DMS153 treated with DMSO at 0.1 percent for 48 hours (cell line): ENCODE results near the gene SLC15A1.

Experiments used
- DNase-seq: peaks from one replicate; lab custom pipeline; 2025; ENCODE audit not compliant: unreplicated experiment; lab: John Stamatoyannopoulos, UW

Gene SLC15A1

DNA sequence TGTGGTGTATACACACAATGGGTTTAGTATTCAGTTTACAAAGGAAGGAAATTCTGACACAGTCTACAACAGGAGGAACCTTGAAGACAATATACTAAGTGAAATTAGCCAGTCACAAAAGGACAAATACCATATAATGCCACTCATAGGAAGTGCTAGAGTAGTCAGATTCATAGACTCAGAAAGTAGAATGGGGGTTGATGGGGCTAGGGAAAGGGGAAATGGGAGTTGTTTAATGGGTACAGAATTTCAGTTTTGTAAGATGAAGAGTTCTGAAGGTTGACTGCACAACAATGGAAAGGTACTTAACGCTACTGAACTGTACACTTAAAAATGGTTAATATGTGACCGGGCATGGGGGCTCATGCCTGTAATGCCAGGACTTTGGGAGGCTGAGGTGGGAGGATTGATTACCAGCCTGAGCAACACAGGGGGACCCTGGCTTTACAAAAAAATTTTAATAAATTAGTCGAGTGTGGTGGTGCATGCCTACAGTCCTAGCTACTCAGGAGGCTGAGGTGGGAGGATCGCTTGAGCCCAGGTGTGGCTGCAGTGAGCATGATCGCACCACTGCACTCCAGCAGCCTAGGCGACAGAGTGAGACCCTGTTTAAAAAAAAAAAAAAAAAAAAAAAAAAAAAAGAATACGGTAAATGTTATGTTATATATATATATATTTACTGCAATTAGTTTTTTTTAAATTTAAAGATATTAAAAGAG, 45.0 kb downstream of the SLC15A1 start:
- DNase-seq, result no peak

DNA sequence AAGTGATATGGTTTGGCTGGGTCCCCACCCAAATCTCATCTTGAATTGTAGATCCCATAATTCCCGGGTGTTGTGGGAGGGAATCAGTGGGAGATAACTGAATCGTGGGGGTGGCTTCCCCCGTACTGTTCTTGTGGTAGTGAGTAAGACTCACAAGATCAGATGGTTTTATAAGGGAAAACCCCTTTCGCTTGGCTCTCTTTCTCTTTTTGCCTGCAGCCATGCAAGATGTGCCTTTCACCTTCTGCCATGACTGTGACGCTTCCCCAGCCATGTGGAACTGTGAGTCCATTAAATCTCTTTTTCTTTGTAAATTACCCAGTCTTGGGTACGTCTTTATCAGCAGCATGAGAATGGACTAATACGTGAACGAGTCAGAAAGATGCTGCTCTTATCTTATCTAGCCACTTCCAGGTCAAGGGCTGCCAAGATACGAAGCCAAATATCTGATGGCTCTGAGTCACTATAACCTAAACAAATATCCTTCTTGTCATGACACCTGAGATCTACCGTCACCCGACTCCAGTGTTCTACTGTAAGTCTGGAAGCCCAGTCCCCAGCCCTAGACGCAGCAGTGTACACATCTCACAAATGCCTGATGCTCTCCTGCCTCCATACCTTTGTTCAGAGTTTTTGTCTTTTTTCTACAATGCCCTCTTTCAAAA, 45.9 kb downstream of the SLC15A1 start:
- DNase-seq, result no peak

DNA sequence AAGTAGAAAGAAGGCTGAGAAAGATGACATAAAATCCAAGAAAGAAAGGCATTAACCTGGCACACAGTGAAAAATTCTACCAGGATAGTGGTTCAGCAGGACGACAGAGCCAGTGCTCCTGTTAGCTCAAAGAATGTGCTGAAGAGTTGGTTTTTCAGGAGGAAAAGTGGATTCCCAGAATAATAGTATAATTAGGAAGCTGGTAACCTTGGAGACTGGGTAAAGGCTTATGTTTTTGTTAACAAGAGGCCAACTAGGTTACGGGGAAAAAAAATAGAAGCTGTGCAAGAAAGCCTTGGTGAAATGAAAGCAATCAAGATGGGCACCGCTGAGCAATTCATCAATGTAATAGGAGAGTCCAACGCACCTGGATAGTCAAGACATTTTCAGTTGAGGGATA, 54.7 kb downstream of the SLC15A1 start:
- DNase-seq, result no peak

DNA sequence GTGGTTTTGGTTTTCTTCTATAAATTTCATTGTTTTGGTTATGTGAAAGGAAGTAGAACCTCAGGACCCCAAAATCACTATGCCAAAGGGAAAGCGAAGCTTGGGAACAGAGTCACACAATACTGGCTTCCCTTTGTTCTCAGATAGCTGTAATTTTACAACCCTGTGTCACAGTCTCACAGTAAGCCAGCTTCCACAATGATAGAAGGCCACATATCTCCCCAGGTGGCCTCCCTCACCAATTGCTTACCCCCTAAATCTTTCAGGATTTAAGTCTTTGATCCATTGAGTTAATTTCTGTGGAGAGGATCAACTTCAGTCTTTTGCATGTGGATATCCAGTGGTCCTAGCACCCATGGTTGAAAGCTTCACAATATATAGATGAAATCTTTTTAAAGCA, 58.7 kb downstream of the SLC15A1 start:
- DNase-seq, result no peak

DNA sequence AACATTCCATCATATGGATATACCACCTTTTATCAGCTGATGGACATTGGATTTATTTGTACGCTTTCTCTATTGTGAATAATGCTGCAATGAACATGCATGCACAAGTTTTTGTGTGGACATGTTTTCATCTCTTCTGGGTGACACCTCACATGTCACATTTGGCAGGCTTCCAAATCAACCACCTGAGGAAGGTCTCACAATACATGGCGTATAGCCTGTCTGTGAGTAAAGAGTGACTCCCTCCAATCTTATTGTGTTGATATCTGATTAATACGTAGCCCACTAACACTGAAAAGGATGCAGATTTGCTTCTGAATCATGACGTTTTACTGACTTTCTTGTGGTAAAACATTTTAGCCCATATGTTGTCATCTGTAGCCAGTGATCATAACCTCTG, 61.1 kb downstream of the SLC15A1 start:
- DNase-seq, result no peak

DNA sequence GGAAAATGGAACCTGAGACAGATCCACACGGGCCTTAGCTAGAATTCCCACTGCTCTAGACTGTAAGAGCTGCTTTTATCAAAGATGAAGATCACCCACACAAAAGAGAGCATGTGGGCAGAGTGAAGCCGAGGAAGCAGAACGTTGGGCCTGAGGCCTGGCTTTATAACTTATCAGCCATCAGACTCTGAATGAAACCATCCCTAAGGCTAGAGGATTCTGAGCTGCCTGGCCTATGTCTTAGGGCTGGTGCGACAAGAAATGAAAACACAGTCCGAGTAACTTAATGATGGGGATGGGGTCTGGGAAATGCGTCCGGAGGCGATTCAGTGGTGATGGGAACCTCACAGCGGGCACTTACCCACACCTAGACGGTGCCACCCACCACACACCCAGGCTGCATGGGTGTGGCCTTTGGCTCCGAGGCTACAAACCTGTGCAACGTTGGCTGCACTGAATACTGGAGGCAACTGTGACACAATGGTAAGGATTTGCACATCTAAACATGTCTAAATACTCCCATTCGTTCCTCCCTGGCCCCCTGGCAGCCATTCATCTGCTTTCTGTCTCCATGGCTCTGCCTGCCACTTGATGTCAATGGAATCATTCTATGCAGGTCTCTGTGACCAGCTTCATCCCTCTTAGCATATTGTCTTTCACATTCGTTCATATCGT, 62.0 kb downstream of the SLC15A1 start:
- no peak for DNase-seq

DNA sequence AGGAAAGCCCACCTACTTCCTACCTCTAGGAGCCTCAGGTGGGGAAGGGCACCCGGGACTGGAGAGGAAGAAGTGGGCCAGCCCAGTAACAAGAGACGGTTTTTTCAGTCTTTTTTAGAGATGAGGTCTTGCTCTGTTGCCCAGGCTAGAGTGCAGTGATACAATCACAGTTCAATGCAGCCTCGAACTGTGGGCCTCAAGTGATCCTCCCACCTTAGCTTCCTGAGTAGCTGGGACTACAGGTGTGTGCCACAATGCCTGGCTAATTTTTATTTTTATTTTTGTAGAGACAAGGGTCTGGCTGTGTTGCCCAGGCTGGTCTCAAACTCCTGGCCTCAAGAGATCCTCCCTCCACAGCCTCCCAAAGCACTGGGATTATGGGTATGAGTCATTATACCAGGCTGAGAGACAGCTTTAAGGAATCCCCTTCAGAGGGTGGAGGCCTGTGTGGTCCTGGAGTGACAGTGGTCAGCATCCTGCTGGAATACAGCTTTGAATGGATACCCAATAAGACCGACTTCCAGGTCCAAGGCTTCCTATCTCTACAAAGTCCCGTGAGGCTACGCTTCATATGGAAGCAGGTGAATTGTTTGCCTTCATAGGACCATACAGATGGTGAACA, 63.0 kb downstream of the SLC15A1 start:
- DNase-seq, result no peak

DNA sequence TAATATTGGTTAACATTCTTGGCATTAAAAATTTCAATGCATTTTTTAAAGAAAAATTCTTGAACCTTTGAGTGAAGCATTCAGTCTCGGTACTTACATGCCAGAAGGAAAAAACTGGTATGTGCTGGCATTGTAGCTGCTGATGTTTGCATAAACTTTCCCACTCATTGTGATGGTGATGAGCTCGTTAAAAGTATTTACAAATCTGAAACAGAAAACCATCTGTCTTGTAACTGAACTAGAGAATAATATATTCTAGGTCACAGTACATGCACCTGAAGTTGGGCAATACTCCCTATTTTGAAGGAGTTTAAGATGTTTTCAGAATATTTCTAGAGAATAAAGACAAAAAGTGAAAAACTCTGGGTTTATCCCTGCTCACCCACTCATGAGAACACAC, 64.1 kb downstream of the SLC15A1 start:
- DNase-seq, result no peak

DNA sequence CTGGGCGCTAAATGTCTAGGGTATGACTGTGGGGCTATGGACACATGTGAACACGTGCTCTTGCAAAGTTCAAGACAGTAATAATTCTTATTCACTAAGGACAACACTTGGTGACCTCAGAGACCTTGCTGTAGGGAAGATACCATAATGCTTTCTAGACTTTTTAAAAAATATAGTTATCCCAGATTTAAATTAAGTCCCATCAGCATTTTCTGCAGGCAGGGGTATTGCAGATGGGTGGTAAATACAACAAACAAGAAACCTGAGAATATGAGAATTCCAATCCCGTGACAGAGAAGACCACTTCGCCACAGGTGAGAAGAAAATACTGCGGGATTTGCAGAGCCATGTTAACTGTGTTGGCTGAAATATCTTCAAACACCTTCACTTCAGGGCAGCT, 65.2 kb downstream of the SLC15A1 start:
- no peak for DNase-seq

DNA sequence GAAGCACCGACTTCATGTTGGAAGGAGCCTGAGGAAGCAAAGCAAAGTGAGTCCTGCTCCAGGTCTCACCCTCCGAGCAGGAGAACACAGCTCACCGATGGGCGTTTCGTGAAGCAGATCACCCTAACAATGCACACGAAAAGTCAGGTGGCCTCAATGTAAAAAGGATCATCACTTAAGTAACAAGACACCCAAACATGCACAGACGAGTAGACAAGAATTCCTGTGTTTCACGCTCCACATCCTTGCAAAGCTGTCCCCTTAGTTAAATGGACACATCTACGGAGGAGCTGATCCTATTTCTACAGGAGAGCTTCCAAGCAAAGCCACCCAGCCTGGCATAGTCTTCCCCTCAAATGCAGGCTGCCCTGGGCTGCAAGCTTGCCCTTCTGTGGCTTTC, 66.2 kb downstream of the SLC15A1 start:
- DNase-seq, result no peak

DNA sequence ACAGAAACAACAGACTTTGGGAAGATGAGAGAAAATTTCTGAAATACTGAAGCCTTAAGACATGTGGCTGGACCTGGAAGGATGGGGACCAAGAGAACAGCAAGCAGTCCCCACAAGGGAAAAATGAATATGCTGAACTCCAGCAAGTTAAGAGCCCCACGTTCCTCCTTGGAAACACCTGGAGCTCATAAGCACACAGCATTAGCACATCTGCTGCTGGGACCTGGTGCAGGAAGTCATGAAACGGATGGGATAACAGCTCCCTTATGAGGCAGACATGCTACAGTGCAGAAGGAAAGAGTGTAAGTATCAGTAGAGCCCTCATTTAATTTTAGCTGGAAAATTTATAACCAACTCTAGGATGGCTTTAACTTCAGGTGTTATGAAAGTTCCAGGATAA, 67.3 kb downstream of the SLC15A1 start:
- no peak for DNase-seq

DNA sequence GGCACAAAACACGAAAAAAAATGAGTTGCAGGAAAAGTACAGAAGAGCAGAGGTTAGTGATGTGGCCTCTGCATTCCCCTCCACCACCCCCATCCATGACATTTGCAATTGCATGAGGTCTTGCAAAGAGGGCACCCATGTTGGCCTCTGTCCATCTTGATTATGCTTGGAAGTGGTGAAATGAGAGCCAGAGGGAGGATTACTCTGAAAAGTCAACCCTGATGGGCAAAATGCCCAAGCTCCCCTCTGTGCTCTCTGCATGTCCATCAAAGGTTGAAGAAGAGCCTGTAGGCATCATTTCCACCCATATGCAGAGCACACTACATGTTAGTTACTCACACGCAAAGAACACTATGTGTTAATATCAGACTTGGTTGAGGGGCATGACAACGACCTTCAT, 71.4 kb downstream of the SLC15A1 start:
- DNase-seq, result no peak

DNA sequence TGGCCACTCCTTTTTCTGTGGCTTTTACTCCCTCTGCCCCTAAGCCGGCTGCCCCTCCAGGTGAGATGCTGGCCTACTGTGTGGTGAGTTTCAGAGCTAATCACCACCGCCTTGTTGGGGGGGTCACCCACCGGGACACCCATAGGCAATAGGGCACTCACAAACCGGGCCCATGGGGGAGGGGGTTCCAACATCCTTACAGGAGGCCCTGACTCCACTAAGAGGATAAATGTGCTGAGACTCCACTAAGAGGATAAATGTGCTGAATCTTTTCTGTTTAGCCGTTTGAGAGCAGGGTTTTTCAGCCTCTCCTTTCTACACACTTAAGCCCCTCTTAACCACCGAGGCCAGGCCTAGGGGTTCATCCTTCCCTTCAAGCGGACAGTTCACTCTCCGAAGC, 73.7 kb downstream of the SLC15A1 start:
- DNase-seq, result no peak

DNA sequence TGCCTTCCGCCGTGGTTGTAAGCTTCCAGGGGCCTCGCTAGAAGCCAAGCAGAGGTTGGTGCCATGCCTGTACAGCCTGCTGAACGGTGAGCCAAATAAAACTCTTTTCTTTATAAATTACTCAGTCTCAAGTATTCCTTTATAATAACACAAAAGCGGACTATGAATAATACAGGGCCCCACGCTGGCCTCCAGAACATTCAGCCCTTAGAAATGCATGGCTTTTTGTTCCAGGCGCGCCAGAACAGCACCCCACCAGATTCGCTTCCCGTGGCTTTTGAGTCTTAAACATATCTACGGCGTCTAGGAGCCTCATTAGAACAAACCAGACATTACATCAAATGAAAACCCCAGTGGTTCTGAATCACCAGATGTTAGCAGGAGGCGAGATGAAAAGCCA, 75.1 kb downstream of the SLC15A1 start:
- no peak for DNase-seq

DNA sequence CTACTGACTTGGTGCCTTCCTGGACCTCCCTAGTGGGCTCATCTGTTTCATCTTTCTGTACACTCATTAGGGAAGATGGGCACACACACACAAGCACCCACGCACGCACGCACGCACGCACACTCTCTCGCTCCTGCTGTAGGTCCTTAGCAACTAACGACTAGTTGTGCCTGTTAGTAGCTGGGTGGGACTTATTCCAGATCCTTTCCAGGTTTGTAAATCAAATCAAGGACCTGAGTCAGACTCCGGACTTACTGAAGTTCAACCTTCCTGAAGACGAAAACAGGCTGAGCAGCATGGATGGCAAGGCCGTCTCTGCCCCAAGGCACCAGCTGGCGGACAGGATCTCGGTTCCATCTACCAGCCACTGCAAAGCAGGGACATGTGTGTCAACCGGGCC, 76.2 kb downstream of the SLC15A1 start:
- no peak for DNase-seq

DNA sequence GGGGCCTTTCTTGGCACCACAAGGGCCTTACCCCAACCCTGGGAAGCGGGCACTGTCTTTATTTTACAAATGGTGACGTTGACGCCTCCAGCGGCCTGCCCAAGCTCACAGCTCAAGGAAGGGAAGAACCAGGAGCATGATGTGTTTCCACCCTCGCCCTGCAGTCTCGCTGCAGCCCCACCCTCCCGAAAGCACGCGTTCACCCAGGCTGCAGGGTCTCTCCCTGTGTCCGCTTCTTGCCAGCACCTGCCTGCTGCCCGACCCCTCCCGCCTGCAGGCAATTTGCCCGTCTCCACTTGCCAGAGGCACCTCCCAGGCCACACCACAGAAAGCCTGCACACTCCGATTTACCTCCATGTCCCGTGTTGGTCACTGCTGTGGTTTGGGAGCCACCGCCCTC, 76.6 kb downstream of the SLC15A1 start:
- DNase-seq, result no peak

DNA sequence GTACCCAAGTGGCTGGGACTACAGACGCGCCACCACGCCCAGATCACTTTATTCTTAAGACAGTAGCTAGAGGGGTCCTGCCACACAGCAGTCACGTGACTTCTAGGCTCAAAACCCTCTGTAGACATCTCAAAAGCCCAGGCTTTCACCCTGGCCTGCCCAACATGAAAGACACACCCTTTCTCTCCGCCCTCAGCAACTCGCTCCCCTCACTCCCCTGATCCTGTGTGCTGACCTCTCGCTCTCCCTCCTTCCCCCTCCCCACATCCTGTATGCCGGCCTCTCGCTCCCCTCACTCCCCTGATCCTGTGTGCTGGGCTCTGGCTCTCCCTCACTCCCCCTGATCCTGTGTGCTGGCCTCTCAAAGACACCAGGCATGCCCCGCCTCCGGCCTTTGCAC, 77.4 kb downstream of the SLC15A1 start:
- no peak for DNase-seq

DNA sequence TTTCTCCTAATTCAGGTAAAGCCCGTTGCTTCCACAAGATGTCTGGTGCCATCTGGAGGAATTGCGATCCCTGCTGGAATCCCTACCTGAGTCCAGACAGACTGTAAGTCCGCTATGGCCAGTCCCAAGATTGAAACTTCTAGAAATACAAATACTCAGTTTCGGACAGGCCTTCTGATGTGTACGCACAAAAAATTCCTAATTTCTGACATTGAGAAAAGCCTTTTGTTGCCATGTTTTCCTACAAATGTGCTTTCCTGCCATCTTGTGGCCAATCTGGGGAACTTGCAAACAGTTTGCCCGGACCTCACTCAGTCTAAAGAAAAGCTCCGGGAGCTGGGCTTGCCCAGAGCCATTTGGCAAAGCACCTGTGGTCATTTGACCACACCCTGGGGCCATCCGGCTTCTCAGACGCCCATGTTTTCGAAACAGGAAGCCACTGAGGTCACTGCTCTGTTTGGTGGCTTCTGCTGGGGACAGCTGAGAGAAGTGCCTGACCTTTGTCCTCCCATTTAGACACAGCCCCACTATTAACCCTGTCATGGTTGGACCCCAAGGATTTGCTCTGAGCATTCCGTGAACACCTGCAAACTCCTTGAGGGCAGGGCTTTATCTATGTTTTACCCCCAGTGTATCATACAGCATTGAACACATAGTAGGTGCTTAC, 79.4 kb downstream of the SLC15A1 start:
- DNase-seq, result peak; percentile 46

DNA sequence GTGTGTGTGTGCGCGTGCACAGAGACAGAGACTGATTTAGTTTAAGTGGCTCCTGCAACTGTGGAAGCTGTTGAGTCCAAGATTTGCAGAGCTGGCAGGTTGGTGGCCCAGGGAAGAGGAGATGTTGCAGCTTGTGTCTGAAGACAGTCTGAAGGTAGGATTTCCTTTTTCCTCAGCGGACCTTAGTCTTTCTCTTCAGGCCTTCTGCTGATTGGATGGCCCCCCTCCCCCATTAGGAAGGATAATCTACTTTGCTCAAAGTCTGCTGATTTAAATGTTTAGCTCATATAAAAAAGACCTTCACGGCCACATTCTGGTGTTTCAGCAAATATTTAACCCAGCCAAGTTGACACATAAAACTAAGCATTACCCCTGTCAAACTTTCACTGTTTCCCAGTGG, 84.3 kb downstream of the SLC15A1 start:
- no peak for DNase-seq

DNA sequence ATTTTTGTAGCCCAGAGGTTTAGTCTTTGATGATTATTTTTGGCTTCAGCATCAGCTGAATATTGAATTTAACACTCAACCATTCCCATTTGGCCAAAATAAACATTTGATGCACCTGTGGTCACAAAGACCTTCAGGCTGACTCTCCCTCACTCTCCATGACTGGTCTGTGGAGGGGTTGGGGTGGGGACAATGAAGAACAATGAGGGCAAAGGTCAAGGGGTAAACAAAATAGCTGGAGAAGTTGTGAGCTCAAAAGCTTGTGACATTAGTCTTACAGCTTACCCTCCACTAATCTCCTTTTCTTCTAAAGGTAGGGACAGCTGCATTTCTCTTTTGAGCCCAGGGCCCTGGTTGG, 86.9 kb downstream of the SLC15A1 start:
- DNase-seq, result no peak

DNA sequence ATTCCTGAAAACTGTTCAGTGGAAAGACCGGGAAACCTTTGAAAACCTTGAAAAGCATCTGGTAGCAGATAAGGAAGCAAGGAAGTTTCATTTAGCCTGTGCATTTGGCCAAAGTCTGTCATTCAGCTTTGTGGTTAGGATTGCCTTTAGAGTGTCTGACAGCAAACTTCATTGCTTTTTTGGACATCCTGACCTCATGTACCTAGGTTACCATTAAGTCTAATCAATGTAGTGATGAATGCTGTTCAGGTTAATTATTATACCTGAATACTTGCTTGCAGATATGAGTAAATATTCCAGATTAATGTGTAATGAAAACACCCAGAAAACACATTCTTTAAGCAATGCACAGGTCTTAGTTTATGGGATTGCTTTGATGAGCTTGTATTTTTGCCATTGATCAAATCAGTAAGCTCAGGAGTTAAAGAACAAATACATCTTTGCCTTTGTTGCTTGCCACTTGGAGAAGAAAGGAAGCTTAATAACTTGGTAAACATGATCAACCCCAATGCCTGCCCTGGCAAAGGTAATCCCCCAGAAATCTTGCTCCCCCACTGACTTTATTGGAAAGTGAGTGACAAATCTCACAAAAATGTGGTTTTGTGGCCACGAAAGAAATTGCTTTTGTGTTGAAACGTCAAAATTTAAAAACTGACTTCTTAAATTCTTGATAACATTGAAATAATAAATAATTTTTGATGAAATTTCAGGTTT, 87.4 kb downstream of the SLC15A1 start:
- DNase-seq, result no peak
